Measurements from ENCODE around the gene PI3. TPM values are rescaled to one million over a fixed set of nuclear protein-coding genes. Genes with fewer than 3 reads are reported as not detected.

PI3 gene
- total and polyA plus RNA-seq, 2 experiments from 2014 or later: not detected

- TF ChIP-seq, protein P1, sequence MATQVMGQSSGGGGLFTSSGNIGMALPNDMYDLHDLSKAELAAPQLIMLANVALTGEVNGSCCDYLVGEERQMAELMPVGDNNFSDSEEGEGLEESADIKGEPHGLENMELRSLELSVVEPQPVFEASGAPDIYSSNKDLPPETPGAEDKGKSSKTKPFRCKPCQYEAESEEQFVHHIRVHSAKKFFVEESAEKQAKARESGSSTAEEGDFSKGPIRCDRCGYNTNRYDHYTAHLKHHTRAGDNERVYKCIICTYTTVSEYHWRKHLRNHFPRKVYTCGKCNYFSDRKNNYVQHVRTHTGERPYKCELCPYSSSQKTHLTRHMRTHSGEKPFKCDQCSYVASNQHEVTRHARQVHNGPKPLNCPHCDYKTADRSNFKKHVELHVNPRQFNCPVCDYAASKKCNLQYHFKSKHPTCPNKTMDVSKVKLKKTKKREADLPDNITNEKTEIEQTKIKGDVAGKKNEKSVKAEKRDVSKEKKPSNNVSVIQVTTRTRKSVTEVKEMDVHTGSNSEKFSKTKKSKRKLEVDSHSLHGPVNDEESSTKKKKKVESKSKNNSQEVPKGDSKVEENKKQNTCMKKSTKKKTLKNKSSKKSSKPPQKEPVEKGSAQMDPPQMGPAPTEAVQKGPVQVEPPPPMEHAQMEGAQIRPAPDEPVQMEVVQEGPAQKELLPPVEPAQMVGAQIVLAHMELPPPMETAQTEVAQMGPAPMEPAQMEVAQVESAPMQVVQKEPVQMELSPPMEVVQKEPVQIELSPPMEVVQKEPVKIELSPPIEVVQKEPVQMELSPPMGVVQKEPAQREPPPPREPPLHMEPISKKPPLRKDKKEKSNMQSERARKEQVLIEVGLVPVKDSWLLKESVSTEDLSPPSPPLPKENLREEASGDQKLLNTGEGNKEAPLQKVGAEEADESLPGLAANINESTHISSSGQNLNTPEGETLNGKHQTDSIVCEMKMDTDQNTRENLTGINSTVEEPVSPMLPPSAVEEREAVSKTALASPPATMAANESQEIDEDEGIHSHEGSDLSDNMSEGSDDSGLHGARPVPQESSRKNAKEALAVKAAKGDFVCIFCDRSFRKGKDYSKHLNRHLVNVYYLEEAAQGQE (IDR thresholded peaks at IDR 0.05; ENCODE audit: unreplicated experiment): no peak
- no peak for TF ChIP-seq CTCF (conservative IDR thresholded peaks at IDR 0.05; ENCODE audit: low read depth in 2 of 2)
These were observed 11.5 kb upstream of the PI3 start (continued) for GRCh38 chr20:45163083-45163803.

DNA sequence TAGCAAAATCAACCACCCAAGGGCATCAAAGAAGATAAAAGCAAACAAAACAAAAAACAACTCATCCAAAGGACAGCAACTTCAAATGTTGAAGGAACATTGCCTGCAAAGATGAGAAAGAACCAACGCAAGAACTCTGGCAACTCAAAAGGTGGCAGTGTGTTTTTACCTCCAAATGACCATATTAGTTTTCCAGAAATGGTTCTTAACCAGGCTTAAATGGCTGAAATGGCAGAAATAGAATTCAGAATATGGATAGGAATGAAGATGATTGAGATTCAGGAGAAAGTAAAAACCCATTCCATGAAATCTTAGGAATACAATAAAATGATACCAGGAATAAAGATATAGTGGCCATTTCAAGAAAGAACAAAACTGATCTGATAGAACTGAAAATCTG, 9.8 kb upstream of the PI3 start:
- no peak overlapping the region for H3K4me3 ChIP-seq
- no peaks in the 10 kb centered on the region for H3K36me3 Mint-ChIP-seq (ENCODE audit: low read depth)
- no peak overlapping the region for H3K4me2 ChIP-seq
- H3K9me2 ChIP-seq (ENCODE audit: insufficient read depth): no peaks in the 10 kb centered on the region; the same call in 1 of the 2 replicates
- H4K20me1 ChIP-seq (replicated peaks; ENCODE audit: insufficient read depth): no peaks in the 10 kb centered on the region
- H3K27ac ChIP-seq (ENCODE audit: low read depth): no peak overlapping the region
- no peak for ATAC-seq
- H2AFZ ChIP-seq: no peak overlapping the region
- H3K9me3 Mint-ChIP-seq: peaks cover 15% of the 10 kb centered on the region; the same call in 2 of the 3 replicates
- no peak for DNase-seq (ENCODE audit: low spot score)
- no peaks in the 10 kb centered on the region for H3K79me2 ChIP-seq (replicated peaks; ENCODE audit: insufficient read depth)
- H3K27ac Mint-ChIP-seq: no peak overlapping the region
- no peak overlapping the region for H3K4me3 Mint-ChIP-seq
- no peaks in the 10 kb centered on the region for H3F3A ChIP-seq (replicated peaks; ENCODE audit: low read depth)
- H3K27me3 ChIP-seq (ENCODE audit: insufficient read depth): no peaks in the 10 kb centered on the region
- H3K4me1 ChIP-seq (ENCODE audit: insufficient read depth): no peaks in the 10 kb centered on the region
- no peaks in the 10 kb centered on the region for H3K4me1 Mint-ChIP-seq
- H3K27me3 Mint-ChIP-seq (ENCODE audit: insufficient read depth, low read depth, poor library complexity): no peaks in the 10 kb centered on the region
- H3K36me3 ChIP-seq (ENCODE audit: insufficient read depth): no peaks in the 10 kb centered on the region; the same call in 1 of the 2 replicates
- no peak for TF ChIP-seq JUNB (IDR thresholded peaks at IDR 0.05; ENCODE audit: unreplicated experiment)
- no peak for TF ChIP-seq EZH2 (IDR thresholded peaks at IDR 0.05; ENCODE audit: low read depth, unreplicated experiment)
- TF ChIP-seq ZNF114 (CRISPR knock-in tag; IDR thresholded peaks at IDR 0.05): no peak
- TF ChIP-seq EZH2phosphoT487 (IDR thresholded peaks at IDR 0.05; ENCODE audit: unreplicated experiment): no peak
- TF ChIP-seq, protein P1 (IDR thresholded peaks at IDR 0.05; ENCODE audit: unreplicated experiment): no peak
- no peak for TF ChIP-seq ZNF462 (CRISPR knock-in tag; IDR thresholded peaks at IDR 0.05)

Data from GM23338 (cell line).